GM18861 (cell line): ENCODE results near the gene CYP27C1.
A peak's percentile ranks its signal among the peaks of the same experiment; 100 is the strongest.

Experiments
- ATAC-seq: cut with Tn5 transposase; IDR thresholded peaks from one replicate; pipeline ENCODE4 v1.9.1; 2021; ENCODE audit not compliant: unreplicated experiment

Gene CYP27C1

DNA sequence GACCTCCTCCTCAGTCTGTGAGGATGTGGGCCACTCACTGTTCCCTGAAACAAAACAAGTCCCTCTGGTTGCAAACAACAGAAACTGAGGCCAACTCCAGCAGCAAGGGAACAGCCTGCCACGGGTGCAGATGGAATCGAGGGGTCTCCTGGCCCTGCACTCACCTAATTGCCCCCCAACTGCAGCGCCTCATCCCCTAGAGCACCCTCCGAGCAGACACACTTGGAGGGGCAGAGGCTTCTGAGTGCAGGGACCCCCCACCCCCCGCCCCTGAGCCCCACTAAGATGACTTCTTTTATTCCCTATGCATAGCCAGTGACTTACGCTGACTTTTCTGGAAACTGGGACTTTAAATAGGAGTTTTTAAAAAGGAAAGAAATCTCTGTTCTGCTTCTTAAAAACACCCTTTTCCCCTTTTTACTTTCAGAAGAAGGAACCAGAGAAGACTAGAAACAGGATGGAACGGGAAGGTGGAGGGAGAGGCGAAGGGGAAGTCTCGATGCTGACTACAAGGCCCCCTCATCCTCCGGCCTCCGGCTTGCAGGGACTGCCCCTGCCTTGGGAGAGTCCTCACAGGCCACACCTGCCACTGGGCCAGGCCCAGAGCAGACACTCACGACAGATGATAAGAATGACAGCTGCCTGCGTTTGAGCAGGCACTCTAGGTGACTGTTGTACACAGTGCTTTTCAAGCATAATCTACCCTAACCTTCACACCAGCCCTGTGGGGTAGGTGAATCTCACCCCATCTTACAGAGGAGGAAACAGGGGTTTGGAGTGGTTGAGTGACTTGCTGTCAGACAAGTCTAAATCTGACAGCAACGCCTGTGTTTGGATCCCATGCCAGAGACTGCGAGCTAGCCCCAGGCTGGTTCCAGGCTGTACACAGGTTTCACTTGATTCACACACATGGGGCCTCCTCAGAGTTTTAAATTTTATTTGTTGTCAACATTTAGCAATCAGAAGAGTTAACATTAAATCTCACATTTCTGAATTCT, 85.0 kb downstream of the CYP27C1 start:
- ATAC-seq = peak; percentile 42

DNA sequence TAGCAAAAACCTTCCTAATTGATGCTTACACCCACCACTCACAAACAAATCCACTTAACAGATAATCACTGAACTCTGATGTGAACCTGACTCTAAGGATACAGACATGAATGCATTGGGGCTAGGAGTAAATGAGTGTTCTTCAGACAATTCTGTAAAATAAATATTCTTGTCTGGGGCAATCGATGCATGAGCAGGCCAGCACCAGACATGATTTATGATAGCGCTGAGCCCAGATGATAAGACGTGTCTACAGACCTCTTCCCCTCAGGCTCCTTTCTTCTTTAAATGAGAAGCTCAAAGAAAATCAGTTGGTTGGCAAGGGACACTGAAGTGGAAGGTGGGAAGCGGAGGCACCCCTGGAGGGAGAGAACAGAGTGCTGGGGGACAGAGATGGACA, 85.9 kb downstream of the CYP27C1 start:
- ATAC-seq = no peak
